Stomach (tissue), 4 donors: Measurements from ENCODE around the gene CA7.

Experiments used
- CTCF ChIP-seq, 7 experiments: fragments of 450-650 bp in 4 of 7; fragments of 200-600 bp in 3 of 7; sonication (generic) in 3 of 7; IDR thresholded peaks; one replicate each; pipeline ENCODE4 v1.5.1; 2016 to 2019; ENCODE audit warnings: antibody characterized with exemption in 7 of 7, control low read depth in 2 of 7, mild to moderate bottlenecking in 1 of 7
- EP300 ChIP-seq: sonication (generic); formaldehyde crosslinking; IDR thresholded peaks from one replicate; pipeline ENCODE4 v1.6.1; 2017; ENCODE audit warnings: antibody characterized with exemption
- POLR2A ChIP-seq, 4 donors: fragments of 450-650 bp; IDR thresholded peaks; one replicate each; pipeline ENCODE4 v1.6.1; 2016; ENCODE audit warnings: antibody characterized with exemption in 4 of 4, control low read depth in 2 of 4, mild to moderate bottlenecking in 1 of 4, moderate library complexity in 1 of 4
- POLR2AphosphoS5 ChIP-seq, 3 donors: sonication (generic); formaldehyde crosslinking; IDR thresholded peaks; one replicate each; pipeline ENCODE4 v1.6.1; 2016; ENCODE audit warnings: antibody characterized with exemption in 3 of 3

- TF ChIP-seq CTCF (IDR thresholded peaks at IDR 0.05) (no peak), POLR2AphosphoS5 (IDR thresholded peaks at IDR 0.05) (no peak), POLR2A (IDR thresholded peaks at IDR 0.05) (no peak), EP300 (no peak)
Observed at GRCh38 chr16:66881964-66882508, 37.8 kb downstream of the CA7 start.
